Stimulated activated CD8-positive, alpha-beta memory T cell treated with anti-CD3 and anti-CD28 coated beads, Interleukin-4, amount 100 ng/mL, for 24 hours (primary cell): ENCODE data around the gene CPEB2.

ENCODE experiments used
- DNase-seq: peaks from one replicate; pipeline ENCODE4 v3.0.0-alpha.2; 2020; ENCODE audit warnings: low read depth

The CPEB2 gene

DNA sequence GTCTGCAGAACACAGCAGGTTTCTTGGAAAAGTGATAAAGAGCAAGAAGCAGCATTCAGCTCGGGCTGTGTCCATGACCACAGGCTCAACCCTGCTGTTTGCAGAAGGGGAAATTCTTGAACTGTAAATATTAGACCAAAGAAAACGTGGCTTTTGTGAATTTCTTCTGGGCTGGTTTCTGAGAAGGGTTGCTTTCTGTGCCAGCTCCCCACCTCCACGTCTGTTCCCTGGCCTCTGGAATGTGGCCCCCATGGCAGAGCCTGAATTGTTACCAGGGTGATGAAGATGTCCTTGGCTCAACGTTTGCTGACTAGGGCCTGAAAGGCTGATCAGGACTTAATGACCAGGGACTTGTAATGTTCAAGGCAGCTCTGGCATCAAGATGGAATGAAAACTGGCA is 116.0 kb downstream of the CPEB2 start:
- no peak for DNase-seq
